Activated T-cell treated with anti-CD3 and anti-CD28 coated beads for 4 hours (primary cell): ENCODE data around the gene NTM.
"Not testable (repeated sequence)": the region's sequence is repeated elsewhere in the genome, so short reads cannot be mapped to it uniquely, and the experiment has no call there.

Source experiments
- DNase-seq: peaks from one replicate; pipeline ENCODE4 v3.0.0-alpha.2; 2020

Gene NTM

DNA sequence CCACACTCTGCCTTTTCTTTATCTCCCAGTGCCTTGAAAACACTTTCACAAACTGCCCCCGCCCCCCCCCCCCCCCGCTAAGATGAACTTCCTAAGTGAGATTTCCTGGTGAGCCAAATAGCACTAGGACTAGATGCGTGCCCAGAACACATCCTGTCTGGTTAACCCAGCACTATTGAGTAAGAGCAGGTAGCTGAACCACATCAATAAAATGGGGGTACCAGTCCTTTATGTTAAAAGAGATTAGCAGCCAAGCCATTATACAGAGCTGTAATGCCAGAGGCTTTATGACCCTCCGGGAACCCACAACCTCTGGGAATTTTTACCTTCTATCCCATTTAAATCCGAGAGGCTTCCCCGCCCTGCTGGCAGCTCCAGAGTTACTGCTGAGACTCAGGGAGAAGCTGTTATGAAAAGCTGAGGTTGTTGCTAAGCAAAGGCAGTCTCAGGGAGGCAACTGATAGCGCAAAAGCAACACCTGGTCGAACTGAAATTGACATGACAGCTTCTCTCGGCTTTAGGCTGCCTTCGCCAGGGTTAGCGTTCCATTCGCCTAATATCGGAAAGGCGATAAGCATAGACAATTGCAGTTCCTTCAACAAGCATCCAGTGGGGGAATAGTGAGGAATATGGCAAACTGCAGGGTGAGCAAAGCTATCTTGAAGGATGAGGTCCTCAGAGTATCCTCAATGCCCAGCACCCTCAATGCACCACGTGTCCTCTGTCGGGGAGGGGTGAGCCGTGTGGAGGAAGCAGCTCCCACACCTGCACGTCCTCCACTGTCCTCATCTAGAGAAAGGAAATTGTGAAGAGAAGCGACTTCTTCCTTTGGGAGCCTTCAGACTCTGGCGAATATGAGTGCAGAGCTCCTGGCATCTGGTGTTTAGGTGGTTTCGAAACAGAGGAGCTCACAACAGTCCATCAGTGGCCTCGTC, 977.0 kb downstream of the NTM start:
- no peak for DNase-seq

DNA sequence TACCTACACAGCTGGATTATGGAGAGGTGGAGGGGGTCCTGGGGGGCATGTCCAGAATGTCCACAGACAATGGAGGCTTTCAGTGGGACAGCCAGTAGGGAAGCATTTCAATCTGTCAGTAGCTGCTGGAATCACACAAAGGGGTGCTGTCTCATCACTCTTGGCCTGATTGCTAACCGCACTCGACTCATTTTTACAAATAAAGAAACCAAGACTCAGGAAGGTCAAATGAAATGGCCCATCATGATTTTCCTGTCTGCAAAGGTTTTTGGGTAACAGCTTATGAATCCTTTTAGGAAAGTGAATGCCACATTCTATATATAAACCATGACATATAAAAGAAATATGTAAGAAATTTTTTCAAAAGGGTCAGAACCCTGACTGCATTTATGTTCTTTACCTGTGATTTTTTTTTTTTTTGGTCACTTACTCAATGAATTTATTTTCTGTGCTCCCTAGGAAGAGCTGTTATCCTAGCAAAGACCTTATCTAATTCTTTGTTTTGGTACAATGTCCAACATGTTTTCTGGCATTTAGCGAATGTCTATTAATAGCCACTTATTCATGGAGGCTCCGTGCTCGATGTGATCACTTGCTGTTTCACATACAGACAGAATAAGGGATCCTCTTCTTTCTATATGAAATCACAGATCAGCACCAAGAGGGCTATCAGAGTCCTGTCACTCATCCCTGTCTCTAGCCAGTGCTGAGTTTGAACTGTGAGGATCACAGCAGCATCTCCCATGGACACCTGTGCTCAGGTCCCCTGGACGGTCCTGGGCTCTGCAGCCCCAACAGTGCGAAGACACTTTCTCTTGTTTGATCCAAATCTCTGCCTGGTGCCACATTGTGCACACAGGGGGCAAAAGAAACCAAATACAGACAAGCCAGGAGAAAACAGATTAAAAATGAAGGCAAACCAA, 979.7 kb downstream of the NTM start:
- DNase-seq, result no peak

DNA sequence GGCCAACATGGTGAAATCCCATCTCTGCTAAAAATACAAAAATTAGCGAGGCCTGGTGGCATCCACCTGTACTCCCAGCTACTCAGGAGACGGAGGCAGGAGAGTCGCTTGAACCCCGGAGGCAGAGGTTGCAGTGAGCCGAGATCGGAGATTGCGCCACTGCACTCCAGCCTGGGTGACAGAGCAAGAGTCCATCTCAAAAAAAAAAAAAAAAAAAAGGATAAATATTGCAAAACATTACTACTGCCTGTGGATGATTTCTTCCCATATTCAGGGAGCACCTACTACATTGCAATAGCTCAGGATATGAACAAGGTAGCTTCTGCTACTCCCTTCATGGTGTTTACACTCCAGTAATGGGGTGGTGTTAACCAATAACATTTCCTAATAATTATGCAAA, 980.6 kb downstream of the NTM start:
- DNase-seq, result no peak

DNA sequence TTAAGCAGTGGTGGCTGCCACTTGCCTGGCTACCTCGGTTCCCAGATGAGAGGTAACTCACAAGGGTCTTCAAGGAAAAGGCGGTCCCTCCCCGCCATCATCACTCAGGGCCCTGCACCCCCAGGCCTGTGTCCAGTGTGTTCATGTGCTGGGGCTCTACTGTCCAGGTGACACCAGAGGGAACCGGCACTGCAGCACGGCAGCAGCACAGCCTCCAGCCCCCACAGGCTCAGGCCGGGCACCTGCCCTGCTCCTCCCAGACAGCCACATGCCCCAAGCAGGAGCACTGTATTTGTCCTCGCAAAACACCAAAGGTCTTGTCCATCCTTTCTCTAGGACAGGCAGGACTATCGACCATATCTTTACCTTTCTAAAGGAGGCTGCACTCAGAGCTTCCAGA, 982.1 kb downstream of the NTM start:
- DNase-seq, result no peak

DNA sequence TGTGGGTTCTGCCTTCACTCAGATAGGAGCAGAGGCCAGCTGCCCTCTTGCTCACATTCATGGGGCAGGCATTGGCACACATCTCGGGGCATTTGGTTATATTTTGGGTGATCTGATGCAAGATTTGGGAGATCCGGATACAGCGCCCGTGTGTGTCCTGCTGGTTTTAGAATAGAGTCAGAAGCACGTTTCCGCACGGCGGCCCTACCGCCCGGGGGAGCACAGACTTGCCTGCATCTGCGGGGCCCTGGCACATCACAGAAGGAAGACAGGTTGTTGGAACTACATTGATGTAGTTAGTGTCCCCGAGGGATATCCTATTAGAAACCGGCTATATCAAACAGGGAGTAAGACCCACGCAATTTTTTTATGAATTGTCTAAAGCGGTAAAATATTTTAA, 982.8 kb downstream of the NTM start:
- DNase-seq, result no peak

DNA sequence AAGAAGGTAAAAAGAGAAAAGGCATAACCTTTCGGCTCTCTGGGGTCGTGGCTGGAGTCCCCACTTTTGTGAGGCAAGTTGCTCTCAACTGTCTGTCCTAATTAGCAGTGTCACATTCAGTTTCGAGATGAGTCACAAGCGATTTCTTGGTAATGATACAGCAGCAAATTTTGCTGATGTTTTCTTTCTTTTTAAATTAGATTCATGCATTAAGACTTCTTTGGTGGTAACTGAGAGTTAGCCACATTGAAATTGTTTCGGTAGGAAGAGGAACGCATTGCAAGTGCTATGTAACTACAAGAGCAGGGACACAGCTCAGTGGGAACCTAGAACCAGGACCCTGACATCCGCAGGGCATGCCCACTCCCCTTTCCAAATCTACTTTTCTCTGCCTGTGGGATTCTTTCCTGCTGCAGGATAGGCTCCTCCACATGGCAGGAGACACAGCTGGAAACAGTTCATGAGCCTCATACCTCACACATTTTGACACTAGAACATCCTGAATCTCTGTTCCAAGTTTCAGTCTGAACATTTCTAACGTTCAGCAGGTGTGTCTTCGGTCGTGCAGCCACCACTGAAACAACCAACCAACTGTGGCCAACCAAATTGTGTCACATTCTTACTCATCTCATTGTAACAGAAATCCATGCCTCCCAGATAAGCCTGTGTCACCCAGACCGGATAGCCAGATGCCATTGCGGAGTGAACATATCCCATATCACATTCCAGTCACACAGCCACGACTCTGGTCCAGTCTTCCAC, 987.6 kb downstream of the NTM start:
- no peak for DNase-seq

DNA sequence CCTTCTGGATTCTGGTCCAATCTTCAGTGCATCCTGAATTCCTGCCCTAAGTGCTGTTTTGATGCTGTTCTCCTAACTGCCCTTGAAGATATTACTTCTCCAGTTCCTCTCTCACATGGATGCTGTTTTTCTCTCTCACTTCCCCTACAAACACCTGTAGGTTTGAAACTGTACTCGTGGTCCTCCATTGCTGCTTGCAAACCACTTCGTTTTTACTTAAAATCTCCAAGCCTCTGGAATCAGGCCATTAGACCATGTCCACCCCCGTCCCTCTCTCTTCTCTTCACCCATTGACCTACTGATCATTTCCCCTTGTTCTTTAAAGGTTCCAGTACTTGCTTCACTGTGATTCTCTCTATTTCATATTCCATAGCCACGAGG, 988.1 kb downstream of the NTM start:
- no peak for DNase-seq

DNA sequence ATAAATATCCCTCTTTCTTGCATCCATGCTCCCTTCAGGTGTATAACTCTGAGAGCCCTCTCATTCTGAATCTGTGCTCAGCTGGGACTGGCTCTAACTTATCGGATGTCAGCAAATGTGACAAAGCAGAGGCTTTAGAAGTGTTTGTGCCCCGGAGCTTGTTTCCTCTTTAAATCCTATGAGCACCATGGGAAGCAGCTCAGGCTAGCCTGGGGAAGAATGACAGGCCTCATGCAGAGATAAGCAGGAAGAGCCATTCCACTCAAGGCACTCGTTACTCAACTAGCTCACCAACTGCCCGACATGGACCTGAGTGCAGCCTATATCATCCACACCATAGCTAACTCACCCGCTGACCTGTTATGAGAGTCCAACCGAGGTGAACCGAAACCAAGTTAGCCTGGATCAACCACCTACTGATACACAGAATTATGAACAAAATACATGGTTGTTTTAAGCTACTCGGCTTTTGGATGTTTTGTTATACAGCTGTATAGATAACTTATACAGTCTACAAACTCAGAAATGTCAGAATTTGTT, 990.7 kb downstream of the NTM start:
- no peak for DNase-seq

DNA sequence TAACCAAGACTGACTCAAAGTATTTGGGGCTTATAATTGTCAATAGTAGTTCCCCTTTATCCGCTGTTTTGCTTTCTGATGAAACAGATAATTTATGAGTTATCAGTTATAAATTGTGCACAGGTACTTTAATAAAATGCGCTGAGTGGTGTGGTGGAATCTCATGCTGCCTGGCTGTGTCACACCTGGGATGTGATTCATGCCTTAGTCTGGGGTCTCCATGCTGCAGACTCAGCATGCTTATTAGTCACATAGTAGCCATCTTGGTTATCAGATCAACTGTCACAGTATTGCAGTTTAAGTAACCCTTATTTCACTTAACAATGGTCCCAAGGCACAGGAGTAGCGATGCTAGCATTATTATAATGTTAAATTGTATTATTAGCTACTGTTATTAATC, 995.2 kb downstream of the NTM start:
- DNase-seq, result no peak

DNA sequence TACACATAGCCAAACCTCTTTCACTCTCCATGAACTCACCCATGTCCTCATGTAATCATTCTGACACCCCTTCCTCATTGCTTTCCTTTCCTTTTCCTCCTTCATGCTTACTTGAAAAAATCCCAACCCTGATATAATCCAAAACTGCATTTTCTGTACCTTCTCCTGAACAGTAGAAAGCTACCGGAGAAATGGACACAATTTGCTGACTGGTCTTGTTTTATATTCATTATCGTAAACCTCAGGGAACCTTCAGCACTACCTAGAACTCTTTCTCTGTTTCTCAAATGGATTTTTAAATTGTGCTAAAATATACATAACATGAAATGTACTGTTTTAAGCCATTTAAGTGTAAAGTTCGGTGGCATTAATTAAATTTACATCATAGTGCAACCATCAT, 996.9 kb downstream of the NTM start:
- DNase-seq, result no peak

DNA sequence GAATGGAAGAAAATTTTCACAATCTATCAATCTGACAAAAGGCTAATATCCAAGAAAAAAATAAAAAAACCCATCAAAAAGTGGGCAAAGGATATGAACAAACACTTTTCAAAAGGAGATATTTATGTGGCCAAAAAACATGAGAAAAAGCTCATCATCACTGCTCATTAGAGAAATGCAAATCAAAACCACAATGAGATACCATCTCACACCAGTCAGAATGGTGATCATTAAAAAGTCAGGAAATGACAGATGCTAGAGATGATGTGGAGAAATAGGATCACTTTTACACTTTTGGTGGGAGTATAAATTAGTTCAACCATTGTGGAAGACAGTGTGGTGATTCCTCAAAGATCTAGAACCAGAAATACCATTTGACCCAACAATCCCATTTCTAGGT, 999.7 kb downstream of the NTM start:
- DNase-seq, result not testable (repeated sequence)

DNA sequence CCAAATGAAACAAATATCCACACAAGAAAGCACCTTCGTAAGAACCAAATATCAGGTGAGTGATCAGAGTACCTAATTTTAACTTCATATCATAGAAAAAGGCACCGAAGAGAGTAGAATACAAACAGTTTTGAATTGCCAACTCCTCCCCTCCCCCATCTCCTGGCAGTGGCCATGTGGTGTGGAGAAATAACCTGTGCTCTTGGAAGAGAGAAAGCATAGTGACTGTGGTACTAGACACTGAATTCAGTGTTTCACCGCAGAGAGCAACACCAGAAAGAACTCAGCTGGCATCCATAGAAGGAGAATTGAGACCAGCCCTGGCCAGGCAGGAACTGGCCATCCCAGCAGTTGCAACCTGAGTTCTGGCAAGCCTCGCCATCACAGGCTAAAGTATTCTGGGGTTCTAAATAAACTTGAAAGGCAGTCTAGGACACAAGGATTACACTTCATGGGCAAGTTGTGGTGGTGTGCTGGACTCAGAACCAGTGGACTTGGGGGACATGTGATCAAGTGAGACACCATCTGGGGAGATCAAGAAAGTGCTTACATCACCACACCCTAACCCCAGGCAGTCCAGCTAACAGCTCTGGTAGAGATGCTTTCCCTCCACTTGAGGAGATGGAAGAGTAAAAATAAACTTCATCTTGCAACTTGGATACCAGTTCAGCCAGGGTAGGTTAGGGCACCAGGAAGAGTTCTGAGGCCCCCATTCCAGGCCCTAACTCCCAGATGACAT, 1003.2 kb downstream of the NTM start:
- no peak for DNase-seq

DNA sequence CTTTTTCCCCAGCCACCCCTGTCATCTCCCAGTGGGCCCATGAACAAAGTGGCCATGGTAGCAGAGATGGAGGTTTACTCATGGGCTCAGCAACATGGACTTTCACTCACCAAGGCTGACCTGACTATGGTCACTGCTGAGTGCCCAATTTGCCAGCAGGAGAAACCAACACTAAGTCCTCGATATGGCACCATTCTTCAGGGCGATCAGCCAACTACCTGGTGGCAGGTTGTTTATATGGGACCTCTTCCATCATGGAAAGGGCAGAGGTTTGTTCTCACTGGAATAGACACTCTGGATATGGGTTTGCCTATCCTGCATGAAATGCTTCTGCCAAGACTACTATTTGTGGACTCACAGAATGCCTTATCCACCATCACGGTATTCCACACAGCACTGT, 1009.1 kb downstream of the NTM start:
- no peak for DNase-seq
